Activated T-cell treated with anti-CD3 and anti-CD28 coated beads, Interleukin-2, amount 50 U/mL, for 4 hours (primary cell): Measurements from ENCODE around the gene SLC9A6. TPM values are rescaled to one million over a fixed set of nuclear protein-coding genes. Genes with fewer than 3 reads are reported as not detected.
"Not testable (repeated sequence)": the region's sequence is repeated elsewhere in the genome, so short reads cannot be mapped to it uniquely, and the experiment has no call there.

Experiments used
- ATAC-seq, 2 donors: fragments of 200-7000 bp; cut with Tn5 transposase; one replicate each; pipeline ENCODE4 v1.10.0; 2021
- DNase-seq: peaks from one replicate; pipeline ENCODE4 v3.0.0-alpha.2; 2020
- H3K27me3 Mint-ChIP-seq: one replicate; pipeline ENCODE4 v1.8.0; 2021; ENCODE audit warnings: low read depth, mixed read lengths
- H3K36me3 Mint-ChIP-seq: one replicate; pipeline ENCODE4 v1.8.0; 2022; ENCODE audit warnings: mixed read lengths; ENCODE audit not compliant: insufficient read depth
- H3K4me1 Mint-ChIP-seq: one replicate; pipeline ENCODE4 v1.8.0; 2021; ENCODE audit warnings: low read depth, mixed read lengths
- H3K4me3 Mint-ChIP-seq: one replicate; pipeline ENCODE4 v1.8.0; 2021; ENCODE audit warnings: mild to moderate bottlenecking, moderate library complexity, mixed read lengths
- H3K9me3 Mint-ChIP-seq: one replicate; pipeline ENCODE4 v1.8.0; 2021; ENCODE audit warnings: mixed read lengths
- total RNA-seq, 3 donors: library from RNA; stranded (reverse); gene quantifications; one replicate each; pipeline ENCODE4 v1.2.1, GENCODE V29; 2021

SLC9A6 gene
- total RNA-seq, 3 donors from 2014 or later, result 11.4 to 13.7 (median 12.2) TPM

- no peak overlapping the region for H3K4me3 Mint-ChIP-seq
- no peaks in the 10 kb centered on the region for H3K4me1 Mint-ChIP-seq
- no peak for DNase-seq
- peaks cover 12% of the 10 kb centered on the region for H3K36me3 Mint-ChIP-seq
- H3K27me3 Mint-ChIP-seq, result no peaks in the 10 kb centered on the region
- no peaks in the 10 kb centered on the region for H3K9me3 Mint-ChIP-seq
- ATAC-seq, result no peak
Observed at GRCh38 chrX:136039968-136040367, 54.7 kb downstream of the SLC9A6 start.

GRCh38 chrX:136041254-136041812 lies 56.1 kb downstream of the SLC9A6 start:
- DNase-seq, result no peak
- no peak for ATAC-seq
- H3K9me3 Mint-ChIP-seq, result no peaks in the 10 kb centered on the region
- no peak overlapping the region for H3K4me3 Mint-ChIP-seq
- H3K36me3 Mint-ChIP-seq, result peaks cover 12% of the 10 kb centered on the region
- no peaks in the 10 kb centered on the region for H3K27me3 Mint-ChIP-seq
- H3K4me1 Mint-ChIP-seq, result no peaks in the 10 kb centered on the region

DNA sequence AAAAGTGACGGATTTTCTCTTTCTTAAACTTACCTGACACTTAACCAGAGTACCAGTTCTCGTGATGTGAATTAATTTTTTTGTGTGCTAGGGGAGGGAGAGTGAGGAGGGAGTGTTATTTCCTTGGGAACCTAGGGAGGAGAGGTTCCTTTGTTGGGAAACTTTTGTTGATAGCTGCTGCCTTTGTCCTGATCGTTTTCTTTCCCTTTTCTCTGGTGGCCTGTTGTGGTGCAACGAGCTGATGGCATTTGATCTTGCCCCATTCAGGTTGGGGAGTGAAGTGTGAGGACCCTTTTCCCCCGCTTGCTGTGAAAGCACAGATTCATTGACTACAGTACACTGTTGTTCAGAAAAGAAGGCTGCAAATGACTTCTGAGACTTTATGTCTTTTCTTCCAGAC lies 59.8 kb downstream of the SLC9A6 start:
- Mint-ChIP-seq H3K4me3 (no peak overlapping the region), H3K27me3 (no peaks in the 10 kb centered on the region), H3K4me1 (no peaks in the 10 kb centered on the region), H3K36me3 (peaks cover 9% of the 10 kb centered on the region), H3K9me3 (no peaks in the 10 kb centered on the region)
- DNase-seq (no peak), ATAC-seq (no peak)

GRCh38 chrX:136046295-136047015 lies 61.2 kb downstream of the SLC9A6 start:
- no peak for DNase-seq
- H3K27me3 Mint-ChIP-seq, result no peaks in the 10 kb centered on the region
- no peaks in the 10 kb centered on the region for H3K4me1 Mint-ChIP-seq
- no peaks in the 10 kb centered on the region for H3K9me3 Mint-ChIP-seq
- peaks cover 9% of the 10 kb centered on the region for H3K36me3 Mint-ChIP-seq
- no peak overlapping the region for H3K4me3 Mint-ChIP-seq
- no peak for ATAC-seq

- H3K27me3 Mint-ChIP-seq, result no peaks in the 10 kb centered on the region
- no peaks in the 10 kb centered on the region for H3K9me3 Mint-ChIP-seq
- peaks cover 9% of the 10 kb centered on the region for H3K36me3 Mint-ChIP-seq
- no peaks in the 10 kb centered on the region for H3K4me1 Mint-ChIP-seq
- no peak for DNase-seq
- ATAC-seq, result no peak
- H3K4me3 Mint-ChIP-seq, result no peak overlapping the region
Observed at GRCh38 chrX:136047016-136047642, 61.9 kb downstream of the SLC9A6 start.

DNA sequence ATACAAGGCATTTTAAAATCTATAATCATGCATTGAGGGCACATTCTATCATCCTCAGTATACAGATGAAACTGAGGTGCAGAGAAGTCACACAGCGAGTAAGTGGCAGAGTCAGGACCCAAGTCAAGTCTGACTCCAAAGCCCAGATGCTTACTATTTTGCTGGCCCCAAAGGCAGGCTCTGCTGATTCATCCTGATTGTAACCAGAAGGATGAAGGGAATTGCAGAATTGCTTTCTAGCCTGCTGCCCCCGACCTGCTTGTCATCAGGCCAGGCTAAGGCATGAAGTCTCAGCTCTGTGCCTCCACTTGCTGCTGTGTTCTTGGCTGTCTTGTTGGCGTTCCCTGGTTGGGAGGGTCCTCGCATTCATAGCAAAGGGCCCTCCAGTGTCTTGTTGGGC lies 62.7 kb downstream of the SLC9A6 start:
- H3K4me3 Mint-ChIP-seq, result no peak overlapping the region
- ATAC-seq (no peak), DNase-seq (no peak)
- H3K9me3 Mint-ChIP-seq, result no peaks in the 10 kb centered on the region
- no peaks in the 10 kb centered on the region for H3K27me3 Mint-ChIP-seq
- H3K4me1 Mint-ChIP-seq, result no peaks in the 10 kb centered on the region
- H3K36me3 Mint-ChIP-seq, result peaks cover 9% of the 10 kb centered on the region

- ATAC-seq, result no peak
- no peak for DNase-seq
- H3K4me1 Mint-ChIP-seq, result no peaks in the 10 kb centered on the region
- H3K4me3 Mint-ChIP-seq, result no peak overlapping the region
- no peaks in the 10 kb centered on the region for H3K9me3 Mint-ChIP-seq
- H3K36me3 Mint-ChIP-seq, result peaks cover 9% of the 10 kb centered on the region
- no peaks in the 10 kb centered on the region for H3K27me3 Mint-ChIP-seq
Observed at GRCh38 chrX:136048446-136048845, 63.2 kb downstream of the SLC9A6 start.

GRCh38 chrX:136049608-136050007 lies 64.4 kb downstream of the SLC9A6 start:
- Mint-ChIP-seq H3K4me1 (no peaks in the 10 kb centered on the region), H3K27me3 (no peaks in the 10 kb centered on the region), H3K4me3 (no peak overlapping the region), H3K36me3 (peaks cover 5% of the 10 kb centered on the region), H3K9me3 (no peaks in the 10 kb centered on the region)
- DNase-seq (no peak), ATAC-seq (no peak)

GRCh38 chrX:136050875-136051274 lies 65.6 kb downstream of the SLC9A6 start:
- not testable (repeated sequence) for ATAC-seq

GRCh38 chrX:136051611-136052010 lies 66.4 kb downstream of the SLC9A6 start:
- Mint-ChIP-seq H3K4me1 (peaks cover 4% of the 10 kb centered on the region), H3K9me3 (no peaks in the 10 kb centered on the region), H3K4me3 (no peak overlapping the region), H3K36me3 (peaks cover 4% of the 10 kb centered on the region), H3K27me3 (no peaks in the 10 kb centered on the region)
- ATAC-seq (no peak), DNase-seq (no peak)

More at GRCh38 chrX:136050875-136051274, 65.6 kb downstream of the SLC9A6 start:
- H3K4me3 Mint-ChIP-seq, DNase-seq, H3K27me3 Mint-ChIP-seq, H3K4me1 Mint-ChIP-seq, H3K9me3 Mint-ChIP-seq, H3K36me3 Mint-ChIP-seq: not testable (repeated sequence)

DNA sequence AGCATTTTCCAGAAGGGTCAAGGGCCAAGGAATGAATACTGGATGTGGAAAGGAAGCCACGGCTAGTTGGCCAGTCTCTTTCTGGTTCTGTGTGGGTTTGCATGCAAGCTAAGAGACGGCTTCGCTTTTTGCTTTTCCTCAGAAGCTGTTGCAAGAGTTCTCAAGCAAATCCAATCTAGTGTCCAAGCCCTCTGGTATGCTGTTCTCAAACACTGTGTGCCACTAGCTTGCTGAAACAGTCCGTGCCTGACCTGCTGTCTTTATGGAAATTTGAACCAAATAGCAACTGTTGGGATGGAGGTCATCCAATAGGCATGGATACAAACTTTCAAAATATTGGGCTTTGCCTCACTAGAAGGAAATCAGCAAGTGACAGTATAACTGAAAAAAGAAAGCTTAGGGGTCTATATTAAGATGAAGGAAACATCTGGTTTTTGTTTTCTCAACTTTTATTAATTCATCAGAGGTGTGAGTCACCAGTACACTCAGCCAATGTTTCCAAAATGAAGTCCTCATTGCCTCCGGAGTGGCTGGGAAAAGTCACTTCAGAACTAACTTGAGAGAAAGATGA lies 70.5 kb downstream of the SLC9A6 start:
- ATAC-seq (no peak), DNase-seq (no peak)
- Mint-ChIP-seq H3K4me1 (peaks cover 13% of the 10 kb centered on the region), H3K9me3 (no peaks in the 10 kb centered on the region), H3K4me3 (no peak overlapping the region), H3K27me3 (no peaks in the 10 kb centered on the region), H3K36me3 (no peaks in the 10 kb centered on the region)

- H3K9me3 Mint-ChIP-seq, result no peaks in the 10 kb centered on the region
- no peak overlapping the region for H3K4me3 Mint-ChIP-seq
- no peaks in the 10 kb centered on the region for H3K27me3 Mint-ChIP-seq
- ATAC-seq (no peak), DNase-seq (no peak)
- no peaks in the 10 kb centered on the region for H3K36me3 Mint-ChIP-seq
- H3K4me1 Mint-ChIP-seq, result peaks cover 13% of the 10 kb centered on the region
Observed at GRCh38 chrX:136057567-136057966, 72.3 kb downstream of the SLC9A6 start.

DNA sequence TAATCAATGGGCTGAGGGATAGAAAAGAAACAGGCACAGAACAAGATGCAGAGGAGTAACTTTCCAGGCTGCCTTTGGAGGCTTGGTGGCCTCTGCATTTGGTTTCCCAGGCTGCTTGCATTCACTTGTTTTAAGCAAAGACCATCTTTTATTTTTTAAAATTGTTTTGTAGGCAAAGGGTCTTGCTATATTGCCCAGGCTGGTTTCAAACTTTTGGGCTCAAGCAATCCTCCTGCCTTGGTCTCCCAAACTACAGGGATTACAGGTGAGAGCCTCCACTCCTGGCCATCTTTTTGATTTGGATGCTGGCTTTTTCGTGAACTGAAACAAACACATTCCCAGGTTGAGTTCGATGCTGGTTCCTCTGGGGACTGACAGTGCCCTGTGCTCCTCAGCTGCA lies 74.1 kb downstream of the SLC9A6 start:
- no peak for DNase-seq
- no peak overlapping the region for H3K4me3 Mint-ChIP-seq
- no peaks in the 10 kb centered on the region for H3K36me3 Mint-ChIP-seq
- H3K9me3 Mint-ChIP-seq, result no peaks in the 10 kb centered on the region
- ATAC-seq, result no peak
- H3K27me3 Mint-ChIP-seq, result no peaks in the 10 kb centered on the region
- peaks cover 21% of the 10 kb centered on the region for H3K4me1 Mint-ChIP-seq

DNA sequence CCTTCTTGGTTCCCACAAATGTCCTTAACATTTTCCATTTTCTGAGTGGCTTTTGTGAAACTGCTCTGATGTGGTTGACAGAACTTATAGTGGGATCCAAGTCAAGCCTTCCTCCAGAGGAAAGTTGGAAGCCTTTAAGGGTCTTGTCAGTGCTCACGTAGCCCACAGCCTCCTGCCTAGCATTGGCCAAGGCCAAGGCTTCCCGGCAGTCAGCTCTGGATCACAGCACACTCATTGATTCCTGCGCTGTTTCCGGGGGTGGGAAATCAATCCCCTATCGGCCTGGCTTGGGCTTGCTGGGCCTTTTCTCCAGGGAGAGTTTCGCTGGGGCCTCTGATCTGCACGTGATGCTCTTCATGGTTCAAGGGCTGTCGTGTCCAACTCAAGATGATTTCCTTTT lies 76.1 kb downstream of the SLC9A6 start:
- Mint-ChIP-seq H3K4me3 (no peak overlapping the region), H3K27me3 (no peaks in the 10 kb centered on the region), H3K36me3 (no peaks in the 10 kb centered on the region), H3K9me3 (no peaks in the 10 kb centered on the region), H3K4me1 (peaks cover 33% of the 10 kb centered on the region)
- DNase-seq (no peak), ATAC-seq (no peak)

- Mint-ChIP-seq H3K27me3 (no peaks in the 10 kb centered on the region), H3K36me3 (no peaks in the 10 kb centered on the region), H3K4me1 (peaks cover 29% of the 10 kb centered on the region), H3K9me3 (no peaks in the 10 kb centered on the region), H3K4me3 (no peak overlapping the region)
- no peak for ATAC-seq
- DNase-seq, result no peak
Observed at GRCh38 chrX:136061696-136062095, 76.5 kb downstream of the SLC9A6 start.
